HCT116 (cell line): ENCODE data around the gene FANCD2. TPM values are rescaled to one million over a fixed set of nuclear protein-coding genes. Genes with fewer than 3 reads are reported as not detected.

Experiments used
- ATAC-seq: fragments of 200-7000 bp; cut with Tn5 transposase; 2 replicates; pipeline ENCODE4 v1.9.1; 2020; ENCODE audit warnings: mild to moderate bottlenecking, moderate library complexity
- BruUV-seq: library from RNA; stranded (reverse); fragments of 400-500 nt; replicated peaks from 2 replicates; lab custom pipeline; 2021; lab: Mats Ljungman, UMichigan
- CTCF ChIA-PET: fragments of 300-600 bp; sonication (Branson Sonifier 250); formaldehyde crosslinking; loops from one replicate; lab custom pipeline; 2021; ENCODE audit warnings: antibody characterized with exemption; lab: Charles Lee
- POLR2A ChIA-PET: fragments of 300-600, 350-600 bp; sonication (Branson Sonifier 250); formaldehyde crosslinking; loops from one replicate; lab custom pipeline; 2021; ENCODE audit warnings: antibody characterized with exemption; lab: Charles Lee
- RAD21 ChIA-PET, 2 experiments: fragments of 300-600 bp; sonication (Branson Sonifier 250); formaldehyde crosslinking; loops; one replicate each; lab custom pipeline; 2023; ENCODE audit warnings: low total read pairs in 2 of 2; ENCODE audit not compliant: uncharacterized antibody in 2 of 2, unreplicated experiment in 2 of 2, low non-redundant PET in 1 of 2; lab: Charles Lee
- DNase-seq: peaks from one replicate; pipeline ENCODE4 v3.0.0-alpha.2; 2010; ENCODE audit warnings: low read depth, low spot score
- H2AFZ ChIP-seq: fragments of 200-600 bp; shearing (Covaris generic), sonication (generic); 2 replicates; pipeline ENCODE4 v1.6.1; 2017; ENCODE audit warnings: low read depth, mixed run types, mixed read lengths, antibody characterized with exemption, low read length; ENCODE audit not compliant: poor library complexity, severe bottlenecking
- H3K27ac ChIP-seq: 2 replicates; pipeline ENCODE4 v1.5.1; 2012; ENCODE audit warnings: low read depth, low read length
- H3K27me3 ChIP-seq: fragments of 200-600 bp; sonication (generic); 2 replicates; pipeline ENCODE4 v1.6.1; 2016; ENCODE audit warnings: mixed run types, low read length, mixed read lengths; ENCODE audit not compliant: insufficient read depth
- H3K36me3 ChIP-seq, 2 experiments: fragments of 200-500 bp in 1 of 2; fragments of 200-600 bp in 1 of 2; sonication (Bioruptor generic) in 1 of 2; sonication (generic) in 1 of 2; 2 replicates each; pipeline versions ENCODE4 v1.5.1 to v1.6.1; 2014 to 2016; ENCODE audit warnings: low read length in 2 of 2, inconsistent platforms in 1 of 2, mixed read lengths in 1 of 2, mixed run types in 1 of 2; ENCODE audit not compliant: insufficient read depth in 2 of 2, control insufficient read depth in 1 of 2
- H3K4me1 ChIP-seq, 2 experiments: fragments of 200-600 bp in 1 of 2; sonication (generic) in 1 of 2; 2 replicates each; pipeline versions ENCODE4 v1.5.1 to v1.6.1; 2012 to 2017; ENCODE audit warnings: low read length in 2 of 2, inconsistent platforms in 1 of 2, mild to moderate bottlenecking in 1 of 2, mixed read lengths in 1 of 2, mixed run types in 1 of 2, moderate library complexity in 1 of 2; ENCODE audit not compliant: insufficient read depth in 2 of 2, control insufficient read depth in 1 of 2
- H3K4me2 ChIP-seq: fragments of 200-600 bp; sonication (generic); 2 replicates; pipeline ENCODE4 v1.6.1; 2017; ENCODE audit warnings: mixed run types, low read length, mixed read lengths
- H3K4me3 ChIP-seq, 2 experiments: fragments of 200-600 bp in 1 of 2; sonication (generic) in 1 of 2; replicated peaks in 1 of 2; 2 replicates each; pipeline ENCODE4 v1.5.1; 2011 to 2016; ENCODE audit warnings: low read length in 2 of 2, control low read depth in 1 of 2, low read depth in 1 of 2, mild to moderate bottlenecking in 1 of 2, mixed read lengths in 1 of 2, mixed run types in 1 of 2
- H3K79me2 ChIP-seq: fragments of 200-600 bp; sonication (generic); 2 replicates; pipeline ENCODE4 v1.6.1; 2017; ENCODE audit warnings: mild to moderate bottlenecking, mixed run types, low read length, moderate library complexity, mixed read lengths; ENCODE audit not compliant: insufficient read depth
- H3K9ac ChIP-seq: fragments of 200-600 bp; sonication (generic); 2 replicates; pipeline ENCODE4 v1.6.1; 2016; ENCODE audit warnings: low read length, mixed read lengths
- H3K9me2 ChIP-seq: fragments of 200-600 bp; sonication (generic), shearing (Covaris generic); 2 replicates; pipeline ENCODE4 v1.6.1; 2017; ENCODE audit warnings: mixed run types, mild to moderate bottlenecking, moderate library complexity; ENCODE audit not compliant: insufficient read depth
- H3K9me3 ChIP-seq, 2 experiments: fragments of 200-500 bp in 1 of 2; fragments of 200-600 bp in 1 of 2; sonication (Bioruptor generic) in 1 of 2; sonication (generic) in 1 of 2; 2 replicates each; pipeline ENCODE4 v1.6.1; 2014 to 2017; ENCODE audit warnings: low read length in 2 of 2, mixed read lengths in 2 of 2, inconsistent platforms in 1 of 2, low read depth in 1 of 2, mild to moderate bottlenecking in 1 of 2, mixed run types in 1 of 2, moderate library complexity in 1 of 2; ENCODE audit not compliant: control insufficient read depth in 1 of 2, insufficient read depth in 1 of 2
- H4K20me1 ChIP-seq: fragments of 200-600 bp; sonication (generic), shearing (Covaris generic); 2 replicates; pipeline ENCODE4 v1.6.1; 2017; ENCODE audit warnings: mixed run types, mild to moderate bottlenecking, moderate library complexity; ENCODE audit not compliant: insufficient read depth
- ATF3 ChIP-seq: IDR thresholded peaks from 2 replicates; pipeline ENCODE4 v1.6.1; 2012
- CTCF ChIP-seq, 3 experiments: fragments of 200-600 bp in 1 of 3; sonication (generic) in 1 of 3; IDR thresholded peaks in 2 of 3; conservative IDR thresholded peaks in 1 of 3; 2 replicates each; pipeline ENCODE4 v1.5.1; 2012 to 2017; ENCODE audit warnings: low read depth in 2 of 3, low read length in 2 of 3, antibody characterized with exemption in 1 of 3, borderline replicate concordance in 1 of 3, control low read depth in 1 of 3, mild to moderate bottlenecking in 1 of 3, mixed read lengths in 1 of 3, mixed run types in 1 of 3, moderate library complexity in 1 of 3; ENCODE audit not compliant: insufficient read depth in 1 of 3
- EGR1 ChIP-seq: IDR thresholded peaks from 2 replicates; pipeline ENCODE4 v1.6.1; 2012; ENCODE audit warnings: low read depth
- EZH2 ChIP-seq: fragments of 200-600 bp; sonication (generic); IDR thresholded peaks from 2 replicates; pipeline ENCODE4 v1.6.1; 2017; ENCODE audit warnings: antibody characterized with exemption, mixed run types
- FOSL1 ChIP-seq: IDR thresholded peaks from 2 replicates; pipeline ENCODE4 v1.6.1; 2012; ENCODE audit warnings: low read depth
- POLR2AphosphoS5 ChIP-seq: IDR thresholded peaks from 2 replicates; pipeline ENCODE4 v1.6.1; 2011; ENCODE audit warnings: mild to moderate bottlenecking, low read depth, low read length, moderate library complexity
- RAD21 ChIP-seq: IDR thresholded peaks from 2 replicates; pipeline ENCODE4 v1.6.1; 2012; ENCODE audit warnings: low read depth, mild to moderate bottlenecking
- SIN3A ChIP-seq: IDR thresholded peaks from 2 replicates; pipeline ENCODE4 v1.6.1; 2012; ENCODE audit warnings: low read depth
- SP1 ChIP-seq: IDR thresholded peaks from 2 replicates; pipeline ENCODE4 v1.6.1; 2012; ENCODE audit warnings: low read depth
- SRF ChIP-seq: IDR thresholded peaks from 2 replicates; pipeline ENCODE4 v1.6.1; 2012; ENCODE audit warnings: low read depth
- ZBTB33 ChIP-seq: IDR thresholded peaks from 2 replicates; pipeline ENCODE4 v1.6.1; 2011; ENCODE audit warnings: mild to moderate bottlenecking, low read length, moderate library complexity; ENCODE audit not compliant: insufficient replicate concordance; ENCODE audit errors: extremely low read depth
- ZNF274 ChIP-seq: fragments of 200-500 bp; sonication (Bioruptor generic); IDR thresholded peaks from 2 replicates; pipeline ENCODE4 v1.6.1; 2014; ENCODE audit warnings: mild to moderate bottlenecking, low read depth, low read length, inconsistent platforms
- intact Hi-C: fragments of 100-400 bp; cut with micrococcal nuclease; formaldehyde crosslinking; loops from 2 replicates; pipeline ENCODE4 v1.10.0; 2022
- total RNA-seq: library from RNA; stranded (reverse); gene quantifications from one replicate; pipeline ENCODE4 v1.2.1, GENCODE V29; 2021; ENCODE audit not compliant: unreplicated experiment

The FANCD2 gene
- total RNA-seq, 1 experiment from 2014 or later = 50.0 TPM

GRCh38 chr3:10012106-10012505, 14.1 kb upstream of the FANCD2 start:
- Histone ChIP-seq H3K79me2 (no peaks in the 10 kb centered on the region), H3K4me1 (peaks cover 12 to 30% of the 10 kb centered on the region in 2 experiments), H3K4me2 (no peak overlapping the region), H2AFZ (no peak overlapping the region), H3K27ac (no peak overlapping the region), H3K9ac (no peak overlapping the region), H4K20me1 (no peaks in the 10 kb centered on the region), H3K36me3 (no peaks in the 10 kb centered on the region), H3K4me3 (no peak overlapping the region), H3K27me3 (no peaks in the 10 kb centered on the region), H3K9me3 (no peaks in the 10 kb centered on the region), H3K9me2 (no peaks in the 10 kb centered on the region)
- TF ChIP-seq SP1 (no peak), CTCF (IDR thresholded peaks at IDR 0.05 in 2 of 3, conservative IDR thresholded peaks at IDR 0.05 in 1 of 3; ENCODE audit: borderline replicate concordance in 1 of 3, insufficient read depth in 1 of 3, low read depth in 2 of 3, low read length in 2 of 3) (no peak), ZBTB33 (no peak), POLR2AphosphoS5 (no peak), ATF3 (no peak), ZNF274 (no peak), EGR1 (no peak), EZH2 (no peak), SIN3A (no peak), SRF (no peak), RAD21 (no peak), FOSL1 (no peak)
- ATAC-seq = no peak
- RAD21 ChIA-PET = no interaction called here
- no TSS peak for BruUV-seq
- intact Hi-C loops = no loop called here
- no peak for DNase-seq
- CTCF ChIA-PET = no interaction called here
- POLR2A ChIA-PET = no interaction called here
